Measurements from ENCODE around the gene CCDC92. TPM values are rescaled to one million over a fixed set of nuclear protein-coding genes. Genes with fewer than 3 reads are reported as not detected.

Gene CCDC92
- total RNA-seq, 2 experiments from 2014 or later: 20.3 to 20.5 TPM

DNA sequence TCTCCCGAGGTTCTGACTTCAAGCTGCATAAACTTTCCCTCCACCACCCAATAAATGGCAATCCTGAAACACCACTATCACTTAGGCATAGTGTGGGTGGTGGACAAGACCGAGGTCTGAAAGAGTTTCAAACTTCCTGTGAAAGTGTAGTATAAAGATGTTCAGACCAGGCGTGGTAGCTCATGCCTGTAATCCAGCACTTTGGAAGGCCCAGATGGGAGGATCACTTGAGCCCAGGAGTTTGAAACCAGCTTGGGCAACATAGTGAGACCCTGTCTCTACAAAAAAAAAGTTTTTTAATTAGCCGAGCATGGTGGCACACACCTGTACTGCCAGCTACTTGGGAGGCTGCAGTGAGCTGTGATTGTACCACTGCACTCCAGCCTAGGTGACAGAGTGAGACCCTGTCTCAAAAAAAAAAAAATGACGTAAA is 61.9 kb downstream of the CCDC92 start:
- H3K27ac Mint-ChIP-seq: no peak overlapping the region
- ChIA-PET CTCF (interaction anchor here (1.0 to 1.1 kb wide), 2 partner anchors 16 to 73 kb away, joined by 3 read pairs; no protein-coding TSS in a partner anchor), POLR2A (no interaction called here)
- H3K4me1 Mint-ChIP-seq: no peaks in the 10 kb centered on the region
- H3K36me3 Mint-ChIP-seq (ENCODE audit: low read depth): no peaks in the 10 kb centered on the region
- no peak for DNase-seq
- no peaks in the 10 kb centered on the region for H3K9me3 Mint-ChIP-seq
- no peak overlapping the region for H3K4me3 Mint-ChIP-seq
- no peaks in the 10 kb centered on the region for H3K27me3 Mint-ChIP-seq

DNA sequence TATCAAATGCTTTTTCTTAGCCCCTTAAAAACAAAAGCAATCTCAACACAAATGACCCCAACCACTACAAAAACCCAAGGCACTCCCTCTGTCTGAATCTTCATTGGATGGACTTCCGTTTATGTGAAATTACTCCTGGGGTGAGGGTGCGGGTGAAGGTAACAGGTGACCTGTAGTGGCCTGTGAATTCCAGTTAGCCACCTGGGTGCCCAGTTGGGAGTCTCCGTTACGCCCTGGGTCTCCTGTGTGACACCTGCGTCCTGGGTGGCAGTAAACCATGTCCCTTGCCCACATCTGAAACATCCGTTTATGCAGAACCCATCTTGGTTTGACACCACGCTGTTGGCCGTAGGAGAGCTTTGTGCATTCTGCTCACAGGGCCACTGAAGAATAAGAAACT is 62.6 kb downstream of the CCDC92 start:
- no peak for DNase-seq
- CTCF ChIA-PET: interaction anchor here (1.1 kb wide), 1 partner anchor 16 kb away, joined by 3 read pairs; no protein-coding TSS in a partner anchor
- POLR2A ChIA-PET: no interaction called here

DNA sequence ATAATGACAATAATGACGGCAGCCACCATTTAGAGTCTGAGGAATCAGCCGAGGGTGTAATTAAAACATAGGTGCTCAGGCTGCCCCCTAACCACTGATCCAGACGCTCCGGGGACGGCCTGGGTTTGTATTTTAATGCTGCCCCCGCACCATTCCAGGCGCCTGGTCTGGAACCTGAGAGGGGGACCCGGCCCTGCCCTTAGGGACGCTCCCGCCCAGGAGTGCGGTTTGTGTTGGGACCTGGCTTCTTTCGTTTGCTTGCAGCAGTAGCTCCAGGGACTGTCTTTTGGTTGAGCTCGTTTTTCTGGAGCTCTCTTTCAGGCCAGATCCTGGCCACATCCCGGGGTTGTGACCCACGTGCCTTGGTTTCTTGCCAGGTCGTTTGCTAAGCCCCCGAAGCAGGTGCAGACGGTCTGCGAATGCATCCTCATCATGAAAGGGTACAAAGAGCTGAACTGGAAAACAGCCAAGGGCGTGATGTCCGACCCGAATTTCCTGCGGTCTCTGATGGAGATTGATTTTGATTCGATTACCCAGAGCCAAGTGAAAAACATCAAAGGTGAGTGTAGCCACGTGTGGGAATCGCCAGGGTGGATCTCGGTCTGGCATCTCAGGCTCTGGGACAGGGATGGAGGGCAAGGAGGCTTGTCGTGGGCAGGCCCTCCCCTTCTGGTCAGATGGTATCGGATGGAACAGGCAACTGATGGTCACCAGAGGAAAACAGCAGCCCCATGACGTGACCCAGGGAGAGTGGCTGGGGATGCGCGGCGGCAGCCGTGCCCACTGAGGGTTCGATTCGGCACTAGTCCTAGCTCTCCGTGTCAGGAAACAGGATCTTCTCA is 63.5 kb downstream of the CCDC92 start:
- Mint-ChIP-seq H3K4me3 (no peak overlapping the region), H3K9me3 (no peaks in the 10 kb centered on the region), H3K27me3 (no peaks in the 10 kb centered on the region), H3K36me3 (ENCODE audit: low read depth) (no peaks in the 10 kb centered on the region), H3K27ac (no peak overlapping the region), H3K4me1 (peaks cover 1% of the 10 kb centered on the region)
- POLR2A ChIA-PET: no interaction called here
- no peak for DNase-seq
- CTCF ChIA-PET: no interaction called here

More for the DNA sequence above, 62.6 kb downstream of the CCDC92 start:
- no peak overlapping the region for H3K27ac Mint-ChIP-seq
- no peaks in the 10 kb centered on the region for H3K36me3 Mint-ChIP-seq (ENCODE audit: low read depth)
- no peak overlapping the region for H3K4me3 Mint-ChIP-seq
- no peaks in the 10 kb centered on the region for H3K27me3 Mint-ChIP-seq
- H3K4me1 Mint-ChIP-seq: peaks cover 1% of the 10 kb centered on the region
- no peaks in the 10 kb centered on the region for H3K9me3 Mint-ChIP-seq

DNA sequence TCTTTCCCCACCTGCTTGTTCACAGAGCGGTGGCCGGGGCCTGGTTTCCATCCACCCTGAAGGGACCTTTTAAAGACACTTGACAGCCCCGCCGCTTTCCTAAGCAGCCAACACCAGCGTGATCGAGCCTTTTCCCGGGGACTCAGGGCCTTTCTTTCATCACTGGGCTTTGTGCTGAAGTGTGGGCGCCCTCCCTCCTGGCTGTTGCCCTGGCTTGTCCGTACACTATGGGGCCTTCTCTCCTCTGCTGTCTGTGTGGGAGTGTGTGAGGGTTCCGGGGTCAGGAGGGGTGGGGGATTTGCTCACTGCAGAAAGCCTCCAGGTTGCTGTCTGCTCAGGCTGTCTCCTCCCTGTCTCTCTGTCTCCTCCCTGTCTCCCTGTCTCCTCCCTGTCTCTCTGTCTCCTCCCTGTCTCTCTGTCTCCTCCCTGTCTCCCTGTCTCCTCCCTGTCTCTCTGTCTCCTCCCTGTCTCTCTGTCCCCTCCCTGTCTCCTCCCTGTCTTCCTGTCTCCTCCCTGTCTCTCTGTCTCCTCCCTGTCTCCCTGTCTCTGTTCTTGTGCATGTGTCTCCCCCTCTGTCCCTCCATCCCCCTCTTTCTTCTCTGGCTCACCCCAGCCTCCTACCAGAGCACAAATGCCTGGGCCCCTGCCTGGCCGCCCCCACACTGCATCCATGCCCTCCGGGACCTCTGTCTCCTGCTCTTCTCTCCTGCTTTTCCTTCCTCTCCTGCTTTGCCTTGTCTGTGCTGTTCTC is 64.7 kb downstream of the CCDC92 start:
- POLR2A ChIA-PET: no interaction called here

DNA sequence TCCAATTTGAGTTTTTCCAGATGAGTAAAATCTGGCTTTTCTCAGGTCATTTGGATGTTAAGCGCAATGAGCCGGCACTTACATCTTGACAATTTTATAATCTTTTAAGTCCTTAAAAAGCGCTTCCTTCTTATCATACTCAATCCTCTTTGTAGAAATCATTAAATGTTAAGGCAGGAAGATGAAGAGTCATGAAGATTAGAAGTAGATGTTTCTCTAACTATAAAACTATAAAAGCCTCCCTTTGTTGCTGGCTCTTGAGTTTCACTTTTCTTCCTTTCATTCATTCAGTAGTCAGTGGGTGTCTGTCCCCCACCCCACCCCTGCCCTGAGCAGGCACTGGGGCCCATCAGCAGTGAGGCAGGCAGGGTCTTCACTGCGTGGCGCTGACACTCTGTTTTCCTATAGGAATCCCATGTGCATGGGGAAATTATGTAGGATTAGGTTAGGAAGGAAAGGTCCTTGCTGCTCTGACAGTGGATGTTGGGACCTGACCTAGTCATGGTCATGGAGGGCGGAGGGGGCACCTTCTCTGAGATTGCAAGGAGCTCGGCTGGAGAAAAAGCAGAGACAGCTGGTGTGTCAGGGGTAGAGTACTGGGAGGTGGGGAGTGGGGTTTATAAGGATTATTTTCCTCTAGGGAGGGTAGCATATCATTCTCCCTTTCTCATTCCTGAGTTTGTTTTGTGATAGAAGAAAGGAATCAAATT is 65.8 kb downstream of the CCDC92 start:
- Mint-ChIP-seq H3K9me3 (no peaks in the 10 kb centered on the region), H3K4me1 (peaks cover 1% of the 10 kb centered on the region), H3K4me3 (no peak overlapping the region), H3K27ac (no peak overlapping the region), H3K27me3 (peaks cover 3% of the 10 kb centered on the region), H3K36me3 (ENCODE audit: low read depth) (no peaks in the 10 kb centered on the region)
- CTCF ChIA-PET: interaction anchor here (4.8 kb wide), 1 partner anchor 78 kb away, joined by 59 read pairs; no protein-coding TSS in a partner anchor
- DNase-seq: no peak
- POLR2A ChIA-PET: no interaction called here

More for the DNA sequence above, 64.7 kb downstream of the CCDC92 start:
- Mint-ChIP-seq H3K4me3 (no peak overlapping the region), H3K9me3 (no peaks in the 10 kb centered on the region), H3K36me3 (ENCODE audit: low read depth) (no peaks in the 10 kb centered on the region), H3K4me1 (peaks cover 1% of the 10 kb centered on the region), H3K27ac (no peak overlapping the region), H3K27me3 (no peaks in the 10 kb centered on the region)
- CTCF ChIA-PET: no interaction called here
- no peak for DNase-seq

DNA sequence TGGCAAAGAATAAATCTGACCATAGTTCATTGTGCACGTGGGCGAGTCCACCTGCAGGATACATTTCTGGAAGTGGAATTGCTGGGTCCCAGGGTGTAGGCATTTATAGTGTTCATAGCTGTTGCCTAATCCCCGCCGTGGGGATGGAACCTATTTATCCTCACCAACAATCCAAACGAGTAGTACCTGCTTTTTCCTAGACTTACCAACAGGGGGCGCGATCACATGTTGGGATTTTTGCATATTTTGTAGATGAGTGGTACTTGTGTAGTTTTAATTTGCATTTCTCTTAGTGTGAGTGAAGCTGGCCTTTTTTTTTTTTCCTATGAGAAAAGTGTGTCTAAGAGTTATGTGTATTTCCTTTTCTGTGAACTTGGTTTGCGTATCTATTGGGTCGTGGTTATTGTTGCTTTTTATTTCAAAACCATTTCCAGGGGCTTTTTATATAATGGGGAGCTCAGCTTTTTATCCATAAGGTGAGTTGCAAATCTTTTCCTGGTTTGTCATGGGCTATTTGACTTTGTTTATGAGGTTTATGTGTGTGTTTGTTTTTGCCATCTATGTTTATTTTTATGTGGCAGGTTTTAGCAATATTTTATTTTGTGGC is 67.2 kb downstream of the CCDC92 start:
- H3K36me3 Mint-ChIP-seq (ENCODE audit: low read depth): no peaks in the 10 kb centered on the region
- CTCF ChIA-PET: interaction anchor here (0.7 to 4.8 kb wide), 15 partner anchors 11 to 144 kb away, joined by 3 to 59 read pairs (median 4); no protein-coding TSS in a partner anchor
- no peaks in the 10 kb centered on the region for H3K9me3 Mint-ChIP-seq
- H3K4me1 Mint-ChIP-seq: peaks cover 1% of the 10 kb centered on the region
- peak; percentile 67 for DNase-seq
- POLR2A ChIA-PET: no interaction called here
- H3K27ac Mint-ChIP-seq: no peak overlapping the region
- peaks cover 9% of the 10 kb centered on the region for H3K27me3 Mint-ChIP-seq
- H3K4me3 Mint-ChIP-seq: no peak overlapping the region

DNA sequence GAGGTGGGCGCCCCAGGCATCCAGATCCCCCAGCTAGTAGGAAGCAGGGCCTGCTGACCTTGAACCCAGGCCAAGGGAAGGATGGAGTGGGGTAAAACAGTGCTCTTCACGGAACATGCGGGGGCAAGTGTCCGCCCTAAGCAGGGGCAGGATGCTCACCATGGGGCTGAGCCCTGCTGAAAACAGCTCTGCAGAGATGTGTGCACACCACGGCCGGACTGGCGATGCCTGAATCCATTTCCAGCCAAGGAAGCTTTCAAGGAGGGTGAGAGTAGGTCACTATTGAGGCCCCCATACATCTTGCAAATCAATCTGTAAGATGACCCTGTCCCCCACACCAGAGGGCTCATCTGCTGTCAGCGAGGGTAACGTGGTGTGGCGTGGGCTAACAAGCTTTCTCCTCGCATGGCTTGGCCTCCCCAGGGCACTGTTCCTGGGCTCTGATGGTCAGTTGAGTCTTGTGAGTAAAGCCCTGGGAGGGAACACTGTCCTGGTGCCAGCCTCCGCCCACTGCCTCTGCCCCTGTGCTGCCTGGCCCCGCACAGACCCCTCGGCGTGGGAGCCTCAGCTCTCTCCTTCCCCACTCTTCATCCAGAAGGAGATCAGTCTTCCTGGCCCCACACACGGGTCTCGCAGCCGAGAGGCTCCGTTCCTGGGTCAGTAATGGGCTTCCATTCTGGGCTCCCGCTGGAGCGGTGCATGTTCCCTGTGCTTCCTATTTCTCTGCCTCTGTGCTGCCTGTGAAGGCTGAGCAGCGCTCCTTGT is 69.1 kb downstream of the CCDC92 start:
- H3K27me3 Mint-ChIP-seq: peaks cover 10% of the 10 kb centered on the region

DNA sequence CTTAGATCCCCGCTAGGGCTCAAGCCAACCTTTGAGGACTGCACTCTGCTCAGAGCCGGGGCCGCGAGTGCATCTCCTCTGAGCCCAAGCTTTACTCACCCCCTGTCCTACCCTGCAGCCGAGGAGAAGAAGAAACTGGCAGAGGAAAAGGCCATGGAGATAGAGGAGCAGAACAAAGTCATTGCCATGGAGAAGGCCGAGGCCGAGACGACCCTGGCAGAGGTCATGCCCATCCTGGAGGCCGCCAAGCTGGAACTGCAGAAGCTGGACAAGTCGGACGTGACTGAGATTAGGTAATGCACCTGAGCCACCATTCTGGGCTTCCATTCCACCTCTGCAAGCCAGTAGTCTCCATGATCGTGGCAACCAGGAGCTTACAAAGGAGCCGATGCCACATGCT is 69.8 kb downstream of the CCDC92 start:
- DNase-seq: no peak
- peaks cover 1% of the 10 kb centered on the region for H3K4me1 Mint-ChIP-seq
- no peaks in the 10 kb centered on the region for H3K9me3 Mint-ChIP-seq
- H3K4me3 Mint-ChIP-seq: no peak overlapping the region
- CTCF ChIA-PET: interaction anchor here (4.8 kb wide), 1 partner anchor 83 kb away, joined by 59 read pairs; no protein-coding TSS in a partner anchor
- no peak overlapping the region for H3K27ac Mint-ChIP-seq
- H3K27me3 Mint-ChIP-seq: peaks cover 10% of the 10 kb centered on the region
- no peaks in the 10 kb centered on the region for H3K36me3 Mint-ChIP-seq (ENCODE audit: low read depth)
- POLR2A ChIA-PET: no interaction called here

More for the DNA sequence above, 69.1 kb downstream of the CCDC92 start:
- H3K36me3 Mint-ChIP-seq (ENCODE audit: low read depth): no peaks in the 10 kb centered on the region
- DNase-seq: no peak
- H3K4me1 Mint-ChIP-seq: peaks cover 1% of the 10 kb centered on the region
- CTCF ChIA-PET: interaction anchor here (2.5 to 4.8 kb wide), 2 partner anchors 82 to 129 kb away, joined by 17 to 59 read pairs; no protein-coding TSS in a partner anchor
- POLR2A ChIA-PET: no interaction called here
- no peak overlapping the region for H3K4me3 Mint-ChIP-seq
- H3K27ac Mint-ChIP-seq: no peak overlapping the region
- H3K9me3 Mint-ChIP-seq: no peaks in the 10 kb centered on the region

DNA sequence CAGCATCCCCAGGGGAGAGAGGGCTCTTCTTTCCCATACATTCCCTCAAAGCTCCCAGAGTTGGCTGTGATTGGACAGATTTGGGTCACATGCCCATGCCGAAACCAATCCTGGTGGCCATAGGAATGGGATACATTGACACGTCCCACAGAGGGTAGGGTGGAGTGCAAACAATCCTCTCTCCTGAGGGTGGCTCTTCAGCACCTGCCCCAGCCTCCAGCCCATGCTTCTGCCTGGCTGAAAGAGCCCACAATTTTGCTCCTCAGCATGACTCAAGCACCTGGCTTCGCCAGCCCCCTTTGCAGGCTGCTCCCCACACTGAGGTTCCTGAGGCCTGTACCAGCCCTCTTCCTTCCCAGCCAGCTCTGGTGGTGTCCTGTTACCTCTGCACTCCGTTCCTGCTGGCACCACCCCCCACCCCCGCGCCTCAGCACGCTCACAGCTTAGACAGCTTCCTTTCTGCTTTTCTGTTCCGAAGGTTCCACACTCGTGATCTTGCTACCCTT is 71.7 kb downstream of the CCDC92 start:
- no peak for DNase-seq
- ChIA-PET CTCF (interaction anchor here (1.0 to 1.1 kb wide), 2 partner anchors 83 to 132 kb away, joined by 3 to 4 read pairs; no protein-coding TSS in a partner anchor), POLR2A (no interaction called here)
- Mint-ChIP-seq H3K4me3 (no peak overlapping the region), H3K9me3 (no peaks in the 10 kb centered on the region), H3K36me3 (ENCODE audit: low read depth) (no peaks in the 10 kb centered on the region), H3K27ac (no peak overlapping the region), H3K4me1 (peaks cover 1% of the 10 kb centered on the region), H3K27me3 (peaks cover 15% of the 10 kb centered on the region)

DNA sequence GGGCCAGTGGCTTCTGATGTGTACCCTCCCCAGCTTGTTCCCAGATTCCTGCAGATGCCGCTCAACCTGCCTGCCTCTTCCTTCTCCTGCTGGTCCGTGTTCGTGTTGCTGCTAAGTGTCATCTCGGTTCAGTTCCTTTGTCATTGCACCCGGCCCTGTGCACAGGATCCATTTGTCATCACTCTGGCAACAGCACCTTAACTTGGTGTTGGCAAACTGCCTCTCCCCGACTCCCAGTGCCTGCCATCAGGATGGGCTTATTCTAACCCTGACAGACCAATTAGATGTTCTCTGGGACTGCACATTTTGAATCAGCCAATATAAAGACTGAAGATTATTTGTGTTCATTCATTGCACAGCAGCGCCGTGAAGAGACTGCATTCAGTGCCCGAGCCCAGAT is 73.3 kb downstream of the CCDC92 start:
- H3K4me3 Mint-ChIP-seq: no peak overlapping the region
- POLR2A ChIA-PET: no interaction called here
- H3K36me3 Mint-ChIP-seq (ENCODE audit: low read depth): no peaks in the 10 kb centered on the region
- H3K27ac Mint-ChIP-seq: no peak overlapping the region
- H3K27me3 Mint-ChIP-seq: peaks cover 15% of the 10 kb centered on the region
- H3K4me1 Mint-ChIP-seq: no peaks in the 10 kb centered on the region
- H3K9me3 Mint-ChIP-seq: no peaks in the 10 kb centered on the region
- no peak for DNase-seq
- CTCF ChIA-PET: no interaction called here

DNA sequence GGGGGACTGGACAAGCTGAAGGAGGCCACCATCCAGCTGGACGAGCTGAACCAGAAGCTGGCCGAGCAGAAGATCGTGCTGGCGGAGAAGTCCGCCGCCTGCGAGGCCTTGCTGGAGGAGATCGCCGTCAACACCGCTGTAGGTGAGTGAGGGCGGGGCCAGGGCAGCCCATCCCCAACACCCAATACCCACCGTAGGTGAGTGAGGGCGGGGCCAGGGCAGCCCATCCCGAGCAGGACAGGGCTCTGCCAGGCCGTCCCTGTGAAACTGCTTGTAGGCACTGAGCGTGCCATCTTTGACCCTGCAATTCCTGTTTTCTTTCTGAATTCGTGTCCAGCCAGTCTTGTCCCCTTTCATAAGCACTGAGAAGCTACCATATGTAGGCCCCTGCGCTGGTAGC is 74.0 kb downstream of the CCDC92 start:
- Mint-ChIP-seq H3K9me3 (no peaks in the 10 kb centered on the region), H3K27ac (no peak overlapping the region), H3K36me3 (ENCODE audit: low read depth) (no peaks in the 10 kb centered on the region), H3K27me3 (peaks cover 15% of the 10 kb centered on the region), H3K4me1 (no peaks in the 10 kb centered on the region), H3K4me3 (no peak overlapping the region)
- ChIA-PET CTCF (no interaction called here), POLR2A (no interaction called here)
- DNase-seq: no peak

DNA sequence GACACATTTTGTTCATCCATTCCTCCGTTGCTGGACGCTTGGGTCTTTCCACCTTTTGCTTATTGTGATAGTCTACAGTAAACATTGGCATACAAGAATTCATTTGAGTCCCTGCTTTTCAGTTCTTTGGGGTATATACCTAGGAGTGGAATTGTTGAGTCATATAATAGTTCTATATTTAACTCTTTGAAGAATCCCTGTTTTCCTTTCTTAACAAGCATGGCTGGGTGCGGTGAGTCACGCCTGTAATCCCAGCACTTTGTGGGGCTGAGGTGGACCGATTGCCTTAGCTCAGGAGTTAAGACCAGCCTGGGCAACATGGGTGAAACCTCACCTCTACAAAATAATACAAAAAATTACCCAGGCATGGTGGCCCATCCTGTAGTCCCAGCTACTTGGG is 75.4 kb downstream of the CCDC92 start:
- no peaks in the 10 kb centered on the region for H3K9me3 Mint-ChIP-seq

More for the DNA sequence above, 75.4 kb downstream of the CCDC92 start:
- H3K4me3 Mint-ChIP-seq: no peak overlapping the region
- POLR2A ChIA-PET: no interaction called here
- no peaks in the 10 kb centered on the region for H3K36me3 Mint-ChIP-seq (ENCODE audit: low read depth)
- peaks cover 13% of the 10 kb centered on the region for H3K27me3 Mint-ChIP-seq
- no peak for DNase-seq
- H3K27ac Mint-ChIP-seq: no peak overlapping the region
- H3K4me1 Mint-ChIP-seq: no peaks in the 10 kb centered on the region
- CTCF ChIA-PET: no interaction called here
